ENCODE results near the gene CSTF1.
"Not testable (repeated sequence)": the region's sequence is repeated elsewhere in the genome, so short reads cannot be mapped to it uniquely, and the experiment has no call there.

The CSTF1 gene

DNA sequence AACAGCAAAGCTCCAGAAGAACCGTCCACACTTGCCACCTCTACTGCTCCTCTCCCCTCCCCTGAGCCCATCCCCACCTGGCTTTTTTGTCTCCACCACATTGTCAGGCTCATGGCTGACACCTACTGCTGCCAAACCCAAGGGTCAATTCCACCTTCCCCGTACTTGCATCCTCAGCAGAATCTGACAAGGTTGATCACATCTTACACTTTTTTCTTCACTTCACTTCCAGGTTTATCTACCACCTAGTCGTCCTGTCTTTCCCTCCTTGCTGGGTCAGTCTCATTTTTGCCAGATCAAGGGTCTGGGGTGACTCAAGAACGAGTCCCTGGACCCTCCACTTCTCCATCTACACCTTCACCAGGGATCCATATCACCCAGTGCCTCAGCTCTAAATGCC is 3.6 kb upstream of the CSTF1 start:
- Histone ChIP-seq H4K20me1 (ENCODE audit: insufficient read depth, low read length, poor library complexity, severe bottlenecking) (peaks cover 39% of the 10 kb centered on the region), H3K36me3 (ENCODE audit: insufficient read depth, low read length) (peaks cover 43% of the 10 kb centered on the region; the same call in 1 of the 2 replicates), H3K4me2 (ENCODE audit: low read depth, low read length, poor library complexity, severe bottlenecking) (peak overlapping the region; percentile 83), H2AFZ (ENCODE audit: low read length) (no peak overlapping the region), H3K9me2 (replicated peaks; ENCODE audit: low read depth, low read length) (no peaks in the 10 kb centered on the region), H3K79me2 (ENCODE audit: insufficient read depth, low read length) (peaks cover 92% of the 10 kb centered on the region), H3K4me1 (ENCODE audit: insufficient read depth, low read length, poor library complexity, severe bottlenecking) (peaks cover 67% of the 10 kb centered on the region), H3K27me3 (ENCODE audit: insufficient read depth, low read length, poor library complexity, severe bottlenecking) (peaks cover 4% of the 10 kb centered on the region), H3K9me3 (ENCODE audit: insufficient read depth, low read depth, low read length) (no peaks in the 10 kb centered on the region), H3K9ac (ENCODE audit: low read depth, low read length, poor library complexity, severe bottlenecking) (peak overlapping the region; percentile 99), H3F3A (ENCODE audit: low read depth) (no peaks in the 10 kb centered on the region), H3K4me3 (ENCODE audit: low read length, poor library complexity, severe bottlenecking) (peak overlapping the region; percentile 98)
- TF ChIP-seq EZH2phosphoT487 (IDR thresholded peaks at IDR 0.05; ENCODE audit: borderline replicate concordance) = no peak
- TF ChIP-seq, protein P1, sequence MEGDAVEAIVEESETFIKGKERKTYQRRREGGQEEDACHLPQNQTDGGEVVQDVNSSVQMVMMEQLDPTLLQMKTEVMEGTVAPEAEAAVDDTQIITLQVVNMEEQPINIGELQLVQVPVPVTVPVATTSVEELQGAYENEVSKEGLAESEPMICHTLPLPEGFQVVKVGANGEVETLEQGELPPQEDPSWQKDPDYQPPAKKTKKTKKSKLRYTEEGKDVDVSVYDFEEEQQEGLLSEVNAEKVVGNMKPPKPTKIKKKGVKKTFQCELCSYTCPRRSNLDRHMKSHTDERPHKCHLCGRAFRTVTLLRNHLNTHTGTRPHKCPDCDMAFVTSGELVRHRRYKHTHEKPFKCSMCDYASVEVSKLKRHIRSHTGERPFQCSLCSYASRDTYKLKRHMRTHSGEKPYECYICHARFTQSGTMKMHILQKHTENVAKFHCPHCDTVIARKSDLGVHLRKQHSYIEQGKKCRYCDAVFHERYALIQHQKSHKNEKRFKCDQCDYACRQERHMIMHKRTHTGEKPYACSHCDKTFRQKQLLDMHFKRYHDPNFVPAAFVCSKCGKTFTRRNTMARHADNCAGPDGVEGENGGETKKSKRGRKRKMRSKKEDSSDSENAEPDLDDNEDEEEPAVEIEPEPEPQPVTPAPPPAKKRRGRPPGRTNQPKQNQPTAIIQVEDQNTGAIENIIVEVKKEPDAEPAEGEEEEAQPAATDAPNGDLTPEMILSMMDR (conservative IDR thresholded peaks at IDR 0.05; ENCODE audit: low read length) = no peak

DNA sequence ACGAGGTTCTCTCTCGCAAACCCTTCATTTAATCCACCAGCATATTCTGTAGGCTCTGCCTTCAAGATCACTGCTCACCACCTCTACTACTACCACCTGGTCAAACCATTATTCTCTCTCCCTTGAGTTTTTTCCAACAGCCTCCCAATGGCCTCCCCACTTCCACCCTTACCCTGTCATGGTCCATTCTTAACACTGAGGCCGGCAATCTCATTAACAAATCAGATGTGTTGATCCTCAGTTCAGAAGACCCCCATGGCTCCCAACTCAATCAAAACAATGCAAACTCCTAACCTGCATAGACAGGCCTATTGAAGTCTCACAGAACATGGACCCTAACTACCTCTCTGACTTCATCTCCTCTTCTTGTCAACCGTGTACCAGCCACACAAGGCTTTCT is 2.6 kb upstream of the CSTF1 start:
- Histone ChIP-seq H3K9me3 (ENCODE audit: insufficient read depth, low read depth, low read length) (no peaks in the 10 kb centered on the region), H3K79me2 (ENCODE audit: insufficient read depth, low read length) (peaks cover 92% of the 10 kb centered on the region), H3F3A (ENCODE audit: low read depth) (no peaks in the 10 kb centered on the region), H3K36me3 (ENCODE audit: insufficient read depth, low read length) (peaks cover 33% of the 10 kb centered on the region; the same call in 1 of the 2 replicates), H4K20me1 (ENCODE audit: insufficient read depth, low read length, poor library complexity, severe bottlenecking) (peaks cover 37% of the 10 kb centered on the region), H3K9me2 (replicated peaks; ENCODE audit: low read depth, low read length) (no peaks in the 10 kb centered on the region), H3K27me3 (ENCODE audit: insufficient read depth, low read length, poor library complexity, severe bottlenecking) (peaks cover 4% of the 10 kb centered on the region), H3K4me2 (ENCODE audit: low read depth, low read length, poor library complexity, severe bottlenecking) (peak overlapping the region; percentile 83), H2AFZ (ENCODE audit: low read length) (no peak overlapping the region), H3K4me3 (ENCODE audit: low read length, poor library complexity, severe bottlenecking) (peak overlapping the region; percentile 98), H3K9ac (ENCODE audit: low read depth, low read length, poor library complexity, severe bottlenecking) (peak overlapping the region; percentile 99), H3K4me1 (ENCODE audit: insufficient read depth, low read length, poor library complexity, severe bottlenecking) (peaks cover 64% of the 10 kb centered on the region)
- TF ChIP-seq EZH2phosphoT487 (IDR thresholded peaks at IDR 0.05; ENCODE audit: borderline replicate concordance) = no peak
- TF ChIP-seq, protein P1 (conservative IDR thresholded peaks at IDR 0.05; ENCODE audit: low read length) = no peak

DNA sequence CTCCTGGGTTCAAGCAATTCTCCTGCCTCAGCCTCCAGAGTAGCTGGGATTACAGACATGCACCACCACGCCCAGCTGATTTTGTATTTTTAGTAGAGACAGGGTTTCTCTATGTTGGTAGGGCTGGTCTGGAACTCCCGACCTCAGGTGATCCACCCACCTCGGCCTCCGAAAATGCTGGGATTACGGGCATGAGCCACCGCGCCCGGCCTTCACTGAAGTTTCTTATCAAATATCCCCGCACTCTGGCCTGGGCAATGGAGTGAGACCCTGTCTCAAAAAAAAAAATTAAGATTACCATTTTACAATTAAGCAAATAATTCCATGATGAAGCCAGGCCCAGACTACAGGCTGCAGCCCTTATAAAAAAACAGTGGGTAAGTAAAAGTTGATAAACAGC is 2.0 kb upstream of the CSTF1 start:
- peaks cover 92% of the 10 kb centered on the region for H3K79me2 ChIP-seq (ENCODE audit: insufficient read depth, low read length)
- peak overlapping the region; percentile 98 for H3K4me3 ChIP-seq (ENCODE audit: low read length, poor library complexity, severe bottlenecking)
- H3K36me3 ChIP-seq (ENCODE audit: insufficient read depth, low read length) = peaks cover 30% of the 10 kb centered on the region; the same call in 1 of the 2 replicates

DNA sequence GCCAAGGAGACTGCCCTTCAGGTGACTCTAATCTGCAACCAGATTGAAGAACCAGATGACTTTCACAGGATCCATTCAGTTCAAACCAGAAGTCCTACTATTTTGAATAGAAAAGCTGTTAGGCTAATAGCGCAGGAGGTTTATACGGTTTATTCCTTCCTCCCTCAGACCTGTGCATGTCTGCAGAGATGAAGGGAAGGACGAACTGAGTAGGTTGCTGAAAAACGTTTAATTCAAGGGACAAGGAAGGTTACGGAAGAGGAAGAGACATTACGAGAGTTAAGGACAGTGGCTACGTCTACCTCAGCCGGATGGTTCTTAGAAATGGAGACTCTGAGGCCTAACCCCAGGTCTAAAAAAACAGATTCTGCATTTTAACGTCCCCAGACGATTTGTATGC is 1.4 kb upstream of the CSTF1 start:
- TF ChIP-seq, protein P1 (conservative IDR thresholded peaks at IDR 0.05; ENCODE audit: low read length) = no peak
- TF ChIP-seq EZH2phosphoT487 (IDR thresholded peaks at IDR 0.05; ENCODE audit: borderline replicate concordance) = no peak

More for the DNA sequence above, 2.0 kb upstream of the CSTF1 start:
- H3K27me3 ChIP-seq (ENCODE audit: insufficient read depth, low read length, poor library complexity, severe bottlenecking); H2AFZ ChIP-seq (ENCODE audit: low read length); H3K9me2 ChIP-seq (replicated peaks; ENCODE audit: low read depth, low read length); H3K9me3 ChIP-seq (ENCODE audit: insufficient read depth, low read depth, low read length); H3F3A ChIP-seq (ENCODE audit: low read depth): not testable (repeated sequence)
- Histone ChIP-seq H3K9ac (ENCODE audit: low read depth, low read length, poor library complexity, severe bottlenecking) (peak overlapping the region; percentile 99), H3K4me1 (ENCODE audit: insufficient read depth, low read length, poor library complexity, severe bottlenecking) (peaks cover 66% of the 10 kb centered on the region), H4K20me1 (ENCODE audit: insufficient read depth, low read length, poor library complexity, severe bottlenecking) (peaks cover 43% of the 10 kb centered on the region), H3K4me2 (ENCODE audit: low read depth, low read length, poor library complexity, severe bottlenecking) (peak overlapping the region; percentile 83)

More for the DNA sequence above, 1.4 kb upstream of the CSTF1 start:
- Histone ChIP-seq H2AFZ (ENCODE audit: low read length) (peak overlapping the region; percentile 96), H3K4me3 (ENCODE audit: low read length, poor library complexity, severe bottlenecking) (peak overlapping the region; percentile 98), H3K79me2 (ENCODE audit: insufficient read depth, low read length) (peaks cover 92% of the 10 kb centered on the region), H3K4me2 (ENCODE audit: low read depth, low read length, poor library complexity, severe bottlenecking) (peak overlapping the region; percentile 83), H3K4me1 (ENCODE audit: insufficient read depth, low read length, poor library complexity, severe bottlenecking) (peaks cover 63% of the 10 kb centered on the region), H3K27me3 (ENCODE audit: insufficient read depth, low read length, poor library complexity, severe bottlenecking) (peaks cover 4% of the 10 kb centered on the region), H4K20me1 (ENCODE audit: insufficient read depth, low read length, poor library complexity, severe bottlenecking) (peaks cover 45% of the 10 kb centered on the region), H3K9me3 (ENCODE audit: insufficient read depth, low read depth, low read length) (no peaks in the 10 kb centered on the region), H3K9me2 (replicated peaks; ENCODE audit: low read depth, low read length) (no peaks in the 10 kb centered on the region), H3K36me3 (ENCODE audit: insufficient read depth, low read length) (peaks cover 31% of the 10 kb centered on the region; the same call in 1 of the 2 replicates), H3F3A (ENCODE audit: low read depth) (no peaks in the 10 kb centered on the region), H3K9ac (ENCODE audit: low read depth, low read length, poor library complexity, severe bottlenecking) (peak overlapping the region; percentile 99)
